DOHH2 (cell line): Measurements from ENCODE around the gene SUFU.

Experiments used
- H3F3A ChIP-seq: fragments of 200-600 bp; sonication (generic), shearing (Covaris generic); 2 replicates; pipeline ENCODE4 v1.6.0; 2016; ENCODE audit warnings: antibody characterized with exemption, mild to moderate bottlenecking; ENCODE audit not compliant: control insufficient read depth, insufficient read depth
- H3K27ac ChIP-seq: fragments of 200-600 bp; sonication (generic); 2 replicates; pipeline ENCODE4 v1.5.1; 2014; ENCODE audit warnings: low read depth, mild to moderate bottlenecking, low read length, moderate library complexity
- H3K27me3 ChIP-seq: fragments of 200-600 bp; sonication (generic); 2 replicates; pipeline ENCODE4 v1.6.1; 2014; ENCODE audit warnings: mild to moderate bottlenecking, low read length, mixed read lengths; ENCODE audit not compliant: control insufficient read depth
- H3K36me3 ChIP-seq: fragments of 200-600 bp; sonication (generic); 2 replicates; pipeline ENCODE4 v1.6.1; 2014; ENCODE audit warnings: mild to moderate bottlenecking, low read length, moderate library complexity, mixed read lengths; ENCODE audit not compliant: control insufficient read depth
- H3K4me1 ChIP-seq: fragments of 200-600 bp; sonication (generic); 2 replicates; pipeline ENCODE4 v1.6.1; 2014; ENCODE audit warnings: mild to moderate bottlenecking, low read length, mixed read lengths; ENCODE audit not compliant: control insufficient read depth
- H3K4me2 ChIP-seq: fragments of 200-600 bp; sonication (generic); 2 replicates; pipeline ENCODE4 v1.6.0; 2014; ENCODE audit warnings: mild to moderate bottlenecking, low read length, moderate library complexity
- H3K4me3 ChIP-seq: fragments of 200-600 bp; sonication (generic); 2 replicates; pipeline ENCODE4 v1.5.1; 2014; ENCODE audit warnings: mild to moderate bottlenecking, low read length, mixed read lengths
- H3K79me2 ChIP-seq: fragments of 200-600 bp; sonication (generic); 2 replicates; pipeline ENCODE4 v1.6.1; 2014; ENCODE audit warnings: mild to moderate bottlenecking, low read length, mixed read lengths; ENCODE audit not compliant: control insufficient read depth
- H3K9me2 ChIP-seq: fragments of 200-600 bp; sonication (generic); replicated peaks from 2 replicates; pipeline ENCODE4 v1.6.1; 2014; ENCODE audit warnings: mild to moderate bottlenecking, low read length, mixed read lengths; ENCODE audit not compliant: control insufficient read depth
- H3K9me3 ChIP-seq: fragments of 200-600 bp; sonication (generic); 2 replicates; pipeline ENCODE4 v1.6.1; 2014; ENCODE audit warnings: antibody characterized with exemption, low read length, mixed read lengths; ENCODE audit not compliant: control insufficient read depth, insufficient read depth
- H4K20me1 ChIP-seq: fragments of 200-600 bp; sonication (generic); 2 replicates; pipeline ENCODE4 v1.6.0; 2014; ENCODE audit warnings: low read depth, mild to moderate bottlenecking, antibody characterized with exemption, low read length, moderate library complexity; ENCODE audit not compliant: control insufficient read depth, insufficient read depth
- EZH2phosphoT487 ChIP-seq: fragments of 200-600 bp; sonication (generic); IDR thresholded peaks from 2 replicates; pipeline ENCODE4 v1.6.1; 2017; ENCODE audit warnings: borderline replicate concordance, mild to moderate bottlenecking, antibody characterized with exemption, low read length, moderate library complexity, mixed read lengths
- TF ChIP-seq, protein P1 (sequence below): fragments of 200-600 bp; sonication (generic); IDR thresholded peaks from one replicate; pipeline ENCODE4 v1.5.1; 2014; ENCODE audit warnings: antibody characterized with exemption, mild to moderate bottlenecking, low read depth, low read length; ENCODE audit not compliant: poor library complexity, severe bottlenecking

The SUFU gene

DNA sequence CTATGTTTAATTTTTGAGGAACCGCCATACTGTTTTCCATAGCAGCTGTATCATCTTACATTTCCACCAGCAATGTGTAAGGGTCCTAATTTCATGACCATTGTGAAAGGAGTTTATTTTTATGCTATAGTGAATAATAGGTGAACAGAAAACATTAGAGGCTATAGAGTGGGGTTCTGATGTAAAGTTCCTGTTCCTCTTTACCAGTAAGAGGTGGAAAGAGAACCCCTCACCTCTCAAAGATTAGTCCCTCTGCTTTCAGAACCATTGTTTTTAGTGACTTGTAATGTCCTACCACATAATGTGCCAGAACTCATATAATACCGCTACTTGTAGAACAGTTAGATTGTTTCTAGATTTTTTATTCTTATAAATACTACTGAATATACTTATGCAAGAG lies 34.2 kb downstream of the SUFU start:
- H3K4me2 ChIP-seq = no peak overlapping the region

DNA sequence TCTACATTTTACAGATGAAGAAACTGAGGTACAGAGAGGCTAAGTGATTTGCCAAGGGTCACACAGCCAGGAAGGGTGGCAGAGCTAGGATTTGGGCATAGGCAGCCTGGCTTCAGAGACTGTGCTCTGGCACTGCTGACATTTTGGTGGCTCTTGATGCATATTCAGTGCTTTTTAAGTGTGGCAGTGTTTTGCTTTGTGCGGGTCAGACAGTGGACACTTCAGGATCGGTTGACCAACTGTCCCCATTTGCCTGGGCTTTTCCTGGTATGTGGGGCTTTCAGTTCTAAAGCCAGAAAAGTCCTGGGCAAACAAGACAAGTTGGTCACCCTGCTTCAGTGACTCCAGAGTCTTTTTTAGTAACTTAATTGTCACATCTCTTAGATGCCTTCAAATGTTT lies 35.0 kb downstream of the SUFU start:
- Histone ChIP-seq H3K27ac (no peak overlapping the region), H3K36me3 (no peaks in the 10 kb centered on the region), H3F3A (no peaks in the 10 kb centered on the region), H3K4me1 (no peaks in the 10 kb centered on the region), H3K79me2 (no peaks in the 10 kb centered on the region), H3K27me3 (no peaks in the 10 kb centered on the region), H3K4me3 (no peak overlapping the region), H3K9me3 (no peaks in the 10 kb centered on the region), H3K9me2 (no peaks in the 10 kb centered on the region), H4K20me1 (no peaks in the 10 kb centered on the region), H3K4me2 (no peak overlapping the region)
- TF ChIP-seq, protein P1, sequence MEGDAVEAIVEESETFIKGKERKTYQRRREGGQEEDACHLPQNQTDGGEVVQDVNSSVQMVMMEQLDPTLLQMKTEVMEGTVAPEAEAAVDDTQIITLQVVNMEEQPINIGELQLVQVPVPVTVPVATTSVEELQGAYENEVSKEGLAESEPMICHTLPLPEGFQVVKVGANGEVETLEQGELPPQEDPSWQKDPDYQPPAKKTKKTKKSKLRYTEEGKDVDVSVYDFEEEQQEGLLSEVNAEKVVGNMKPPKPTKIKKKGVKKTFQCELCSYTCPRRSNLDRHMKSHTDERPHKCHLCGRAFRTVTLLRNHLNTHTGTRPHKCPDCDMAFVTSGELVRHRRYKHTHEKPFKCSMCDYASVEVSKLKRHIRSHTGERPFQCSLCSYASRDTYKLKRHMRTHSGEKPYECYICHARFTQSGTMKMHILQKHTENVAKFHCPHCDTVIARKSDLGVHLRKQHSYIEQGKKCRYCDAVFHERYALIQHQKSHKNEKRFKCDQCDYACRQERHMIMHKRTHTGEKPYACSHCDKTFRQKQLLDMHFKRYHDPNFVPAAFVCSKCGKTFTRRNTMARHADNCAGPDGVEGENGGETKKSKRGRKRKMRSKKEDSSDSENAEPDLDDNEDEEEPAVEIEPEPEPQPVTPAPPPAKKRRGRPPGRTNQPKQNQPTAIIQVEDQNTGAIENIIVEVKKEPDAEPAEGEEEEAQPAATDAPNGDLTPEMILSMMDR = no peak
- no peak for TF ChIP-seq EZH2phosphoT487

More for the DNA sequence above, 34.2 kb downstream of the SUFU start:
- Histone ChIP-seq H3K9me3 (no peaks in the 10 kb centered on the region), H3F3A (no peaks in the 10 kb centered on the region), H3K27me3 (no peaks in the 10 kb centered on the region), H3K27ac (no peak overlapping the region), H3K36me3 (no peaks in the 10 kb centered on the region), H3K9me2 (no peaks in the 10 kb centered on the region), H3K4me3 (no peak overlapping the region), H3K4me1 (no peaks in the 10 kb centered on the region), H4K20me1 (no peaks in the 10 kb centered on the region), H3K79me2 (no peaks in the 10 kb centered on the region)
- TF ChIP-seq EZH2phosphoT487 = no peak
- TF ChIP-seq, protein P1 = no peak

DNA sequence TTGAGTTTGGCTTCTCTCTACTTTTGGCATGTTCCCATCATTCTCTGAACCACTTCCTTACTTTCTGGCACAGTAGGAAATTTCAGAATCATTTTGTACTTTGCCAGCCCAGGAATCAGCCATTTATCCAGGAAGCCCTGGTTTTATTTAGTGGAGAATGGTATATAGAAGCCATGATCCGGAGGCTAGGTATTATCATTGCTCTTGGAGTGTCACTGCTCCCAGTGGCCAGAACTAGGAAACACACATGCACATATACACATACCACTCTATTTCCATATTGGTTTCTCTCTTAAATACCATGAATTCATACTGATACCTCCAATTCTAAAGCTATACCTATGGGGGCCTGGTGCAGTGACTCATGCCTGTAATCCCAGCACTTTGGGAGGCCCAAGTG lies 36.3 kb downstream of the SUFU start:
- no peak overlapping the region for H3K27ac ChIP-seq
- no peaks in the 10 kb centered on the region for H3F3A ChIP-seq
- H3K4me1 ChIP-seq = no peaks in the 10 kb centered on the region
- H3K79me2 ChIP-seq = no peaks in the 10 kb centered on the region
- no peaks in the 10 kb centered on the region for H3K27me3 ChIP-seq
- H3K4me3 ChIP-seq = no peak overlapping the region
- H3K9me2 ChIP-seq = no peaks in the 10 kb centered on the region
- TF ChIP-seq, protein P1 = peak; percentile 56
- no peak for TF ChIP-seq EZH2phosphoT487
- no peaks in the 10 kb centered on the region for H3K9me3 ChIP-seq
- H3K4me2 ChIP-seq = no peak overlapping the region
- no peaks in the 10 kb centered on the region for H3K36me3 ChIP-seq
- H4K20me1 ChIP-seq = no peaks in the 10 kb centered on the region
